ENCODE results near the gene PTPRG. TPM values are rescaled to one million over a fixed set of nuclear protein-coding genes. Genes with fewer than 3 reads are reported as not detected.

The PTPRG gene
- total RNA-seq, 1 donor from 2014 or later: 25.2 TPM

DNA sequence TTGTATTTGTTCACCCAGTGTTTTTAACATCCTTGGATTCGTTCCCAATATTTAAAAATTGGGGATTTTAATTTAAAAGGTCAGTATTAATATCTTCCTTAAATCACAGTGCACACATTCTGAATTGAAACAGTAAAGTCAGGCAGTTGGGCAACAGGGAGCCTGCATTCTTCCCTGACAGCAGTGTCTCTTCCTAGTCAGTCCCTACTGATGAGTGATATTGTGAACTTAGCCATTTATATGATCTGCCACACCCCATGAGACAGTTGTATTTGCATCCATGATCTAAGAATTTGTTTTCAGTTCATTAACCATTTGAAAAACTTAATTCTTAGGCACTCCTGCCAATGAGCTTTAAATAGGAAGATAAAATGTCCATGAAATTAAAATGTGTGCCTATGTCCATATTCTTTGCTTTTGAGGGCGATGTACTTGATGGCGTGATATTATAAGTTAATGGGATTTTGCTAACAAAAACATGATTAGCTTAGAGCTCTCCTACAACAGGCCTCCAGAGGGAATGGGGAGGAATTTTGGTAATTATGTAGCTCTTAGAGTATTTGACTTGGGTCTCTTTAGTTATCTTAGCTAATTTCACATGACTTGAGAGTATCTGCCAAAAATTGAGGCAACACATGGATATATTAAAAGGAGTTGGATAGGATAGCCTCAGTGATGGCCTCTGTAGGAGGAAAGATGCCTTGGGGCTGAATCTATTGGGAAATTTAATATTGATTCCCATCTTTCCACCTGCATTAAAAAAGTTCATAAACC lies 219.3 kb downstream of the PTPRG start:
- DNase-seq (ENCODE audit: low read depth): no peak
- no peak overlapping the region for H3K4me3 ChIP-seq (ENCODE audit: low read depth, low read length)
- no peak for TF ChIP-seq CTCF (IDR thresholded peaks at IDR 0.05; ENCODE audit: insufficient read depth, low read length, poor library complexity, severe bottlenecking)

GRCh38 chr3:61783993-61784718 lies 222.8 kb downstream of the PTPRG start:
- no peak for DNase-seq (ENCODE audit: low read depth)

More for the DNA sequence above, 219.3 kb downstream of the PTPRG start:
- Histone ChIP-seq H3K36me3 (ENCODE audit: control insufficient read depth, insufficient read depth, low read length) (no peaks in the 10 kb centered on the region), H3K27me3 (ENCODE audit: control insufficient read depth, insufficient read depth, low read length) (no peaks in the 10 kb centered on the region)

GRCh38 chr3:61788623-61789507 lies 227.5 kb downstream of the PTPRG start:
- Histone ChIP-seq H3K27me3 (ENCODE audit: control insufficient read depth, insufficient read depth, low read length) (no peaks in the 10 kb centered on the region), H3K36me3 (ENCODE audit: control insufficient read depth, insufficient read depth, low read length) (no peaks in the 10 kb centered on the region), H3K4me3 (ENCODE audit: low read depth, low read length) (no peak overlapping the region)
- DNase-seq (ENCODE audit: low read depth): no peak
- TF ChIP-seq CTCF (IDR thresholded peaks at IDR 0.05; ENCODE audit: insufficient read depth, low read length, poor library complexity, severe bottlenecking): no peak

More at GRCh38 chr3:61783993-61784718, 222.8 kb downstream of the PTPRG start:
- Histone ChIP-seq H3K27me3 (ENCODE audit: control insufficient read depth, insufficient read depth, low read length) (no peaks in the 10 kb centered on the region), H3K36me3 (ENCODE audit: control insufficient read depth, insufficient read depth, low read length) (no peaks in the 10 kb centered on the region), H3K4me3 (ENCODE audit: low read depth, low read length) (no peak overlapping the region)
- TF ChIP-seq CTCF (IDR thresholded peaks at IDR 0.05; ENCODE audit: insufficient read depth, low read length, poor library complexity, severe bottlenecking): no peak

GRCh38 chr3:61789861-61790260 lies 228.5 kb downstream of the PTPRG start:
- no peaks in the 10 kb centered on the region for H3K36me3 ChIP-seq (ENCODE audit: control insufficient read depth, insufficient read depth, low read length)
- DNase-seq (ENCODE audit: low read depth): no peak
- no peak overlapping the region for H3K4me3 ChIP-seq (ENCODE audit: low read depth, low read length)
- TF ChIP-seq CTCF (IDR thresholded peaks at IDR 0.05; ENCODE audit: insufficient read depth, low read length, poor library complexity, severe bottlenecking): no peak
- no peaks in the 10 kb centered on the region for H3K27me3 ChIP-seq (ENCODE audit: control insufficient read depth, insufficient read depth, low read length)

- H3K4me3 ChIP-seq (ENCODE audit: low read depth, low read length): no peak overlapping the region
- no peaks in the 10 kb centered on the region for H3K27me3 ChIP-seq (ENCODE audit: control insufficient read depth, insufficient read depth, low read length)
- TF ChIP-seq CTCF (IDR thresholded peaks at IDR 0.05; ENCODE audit: insufficient read depth, low read length, poor library complexity, severe bottlenecking): no peak
- DNase-seq (ENCODE audit: low read depth): no peak
- no peaks in the 10 kb centered on the region for H3K36me3 ChIP-seq (ENCODE audit: control insufficient read depth, insufficient read depth, low read length)
Observed at GRCh38 chr3:61790411-61790810, 229.0 kb downstream of the PTPRG start.
